GM23338 (cell line): ENCODE data around the gene GLI1. TPM values are rescaled to one million over a fixed set of nuclear protein-coding genes. Genes with fewer than 3 reads are reported as not detected.

Source experiments
- ATAC-seq: fragments of 200-7000 bp; cut with Tn5 transposase; 3 replicates; pipeline ENCODE4 v1.9.1; 2020
- DNase-seq: peaks from one replicate; pipeline ENCODE4 v3.0.0-alpha.2; 2015; ENCODE audit warnings: low spot score
- H2AFZ ChIP-seq: fragments of 200-600 bp; sonication (generic); 2 replicates; pipeline ENCODE4 v1.8.0; 2016; ENCODE audit warnings: antibody characterized with exemption, mild to moderate bottlenecking, moderate library complexity
- H3F3A ChIP-seq: fragments of 200-600 bp; sonication (generic); replicated peaks from 2 replicates; pipeline ENCODE4 v1.8.0; 2017; ENCODE audit warnings: antibody characterized with exemption, mixed run types, low read depth
- H3K27ac ChIP-seq: fragments of 200-600 bp; sonication (generic); 2 replicates; pipeline ENCODE4 v1.6.1; 2016; ENCODE audit warnings: low read depth
- H3K27me3 ChIP-seq: fragments of 200-600 bp; sonication (generic); 2 replicates; pipeline ENCODE4 v1.8.0; 2016; ENCODE audit warnings: mild to moderate bottlenecking, mixed run types, moderate library complexity; ENCODE audit not compliant: insufficient read depth
- H3K36me3 ChIP-seq: fragments of 200-600 bp; sonication (generic); 2 replicates; pipeline ENCODE4 v1.8.0; 2016; ENCODE audit warnings: mild to moderate bottlenecking; ENCODE audit not compliant: insufficient read depth
- H3K4me1 ChIP-seq: fragments of 200-600 bp; sonication (generic); 2 replicates; pipeline ENCODE4 v1.8.0; 2016; ENCODE audit warnings: mild to moderate bottlenecking, moderate library complexity; ENCODE audit not compliant: insufficient read depth
- H3K4me2 ChIP-seq: fragments of 200-600 bp; sonication (generic); 2 replicates; pipeline ENCODE4 v1.7.1; 2017; ENCODE audit warnings: mixed run types
- H3K4me3 ChIP-seq: fragments of 200-600 bp; sonication (generic); 2 replicates; pipeline ENCODE4 v1.6.1; 2016; ENCODE audit warnings: mixed run types
- H3K79me2 ChIP-seq: fragments of 200-600 bp; sonication (generic); replicated peaks from 2 replicates; pipeline ENCODE4 v1.8.0; 2017; ENCODE audit warnings: mild to moderate bottlenecking; ENCODE audit not compliant: insufficient read depth
- H3K9me2 ChIP-seq: fragments of 200-600 bp; sonication (generic); 2 replicates; pipeline ENCODE4 v1.8.0; 2017; ENCODE audit not compliant: insufficient read depth
- H4K20me1 ChIP-seq: fragments of 200-600 bp; sonication (generic); replicated peaks from 2 replicates; pipeline ENCODE4 v1.8.0; 2017; ENCODE audit warnings: mild to moderate bottlenecking; ENCODE audit not compliant: insufficient read depth
- H3K27ac Mint-ChIP-seq: 2 replicates; pipeline ENCODE4 v1.8.0; 2020; ENCODE audit warnings: inconsistent platforms, mild to moderate bottlenecking, moderate library complexity, mixed read lengths
- H3K27me3 Mint-ChIP-seq: 3 replicates; pipeline ENCODE4 v1.8.0; 2022; ENCODE audit warnings: low read depth, mild to moderate bottlenecking, moderate library complexity, mixed read lengths, inconsistent platforms; ENCODE audit not compliant: insufficient read depth, poor library complexity
- H3K36me3 Mint-ChIP-seq: 3 replicates; pipeline ENCODE4 v1.8.0; 2021; ENCODE audit warnings: low read depth, mild to moderate bottlenecking, inconsistent platforms, moderate library complexity, mixed read lengths
- H3K4me1 Mint-ChIP-seq: 3 replicates; pipeline ENCODE4 v1.8.0; 2020; ENCODE audit warnings: mild to moderate bottlenecking, inconsistent platforms, mixed read lengths
- H3K4me3 Mint-ChIP-seq: 3 replicates; pipeline ENCODE4 v1.8.0; 2021; ENCODE audit warnings: moderate library complexity, mild to moderate bottlenecking, inconsistent platforms, mixed read lengths
- H3K9me3 Mint-ChIP-seq: 3 replicates; pipeline ENCODE4 v1.8.0; 2020; ENCODE audit warnings: moderate library complexity, mild to moderate bottlenecking, inconsistent platforms, mixed read lengths
- CREB1 ChIP-seq: fragments of 250-450 bp; sonication (Bioruptor Pico); IDR thresholded peaks from 2 replicates; pipeline ENCODE4 v1.5.0; 2020; ENCODE audit warnings: low read depth, mild to moderate bottlenecking, moderate library complexity
- EZH2 ChIP-seq: fragments of 200-600 bp; sonication (generic); IDR thresholded peaks from one replicate; pipeline ENCODE4 v1.8.0; 2017; ENCODE audit warnings: antibody characterized with exemption, mild to moderate bottlenecking, low read depth; ENCODE audit not compliant: unreplicated experiment
- EZH2phosphoT487 ChIP-seq: fragments of 200-600 bp; sonication (generic); IDR thresholded peaks from one replicate; pipeline ENCODE4 v1.8.1; 2018; ENCODE audit warnings: antibody characterized with exemption; ENCODE audit not compliant: unreplicated experiment
- JUNB ChIP-seq: IDR thresholded peaks from one replicate; pipeline ENCODE4 v1.6.1; 2016; ENCODE audit warnings: antibody characterized with exemption; ENCODE audit not compliant: unreplicated experiment
- NANOG ChIP-seq: IDR thresholded peaks from 2 replicates; pipeline ENCODE4 v1.6.1; 2016; ENCODE audit warnings: antibody characterized with exemption, borderline replicate concordance
- POLR2AphosphoS5 ChIP-seq: IDR thresholded peaks from 2 replicates; pipeline ENCODE4 v1.6.1; 2016; ENCODE audit warnings: antibody characterized with exemption, low read depth
- ZNF331 ChIP-seq: fragments of 250-450 bp; sonication (Bioruptor Pico); IDR thresholded peaks from 2 replicates; pipeline ENCODE4 v1.5.0; 2020; ENCODE audit warnings: low read depth, mild to moderate bottlenecking, moderate library complexity
- ZNF462 ChIP-seq: fragments of 250-450 bp; sonication (Bioruptor Pico); IDR thresholded peaks from 2 replicates; pipeline ENCODE4 v1.5.0; 2020; ENCODE audit warnings: mild to moderate bottlenecking, moderate library complexity
- polyA plus RNA-seq: library from polyadenylated mRNA; unstranded; fragments of >200 nt; fragmentation: Nextera tagmentation; extraction: Ambion mirVana; gene quantifications from 2 replicates; pipeline ENCODE4 v1.2.1, GENCODE V29; 2016
- total RNA-seq: library from RNA; depleted of rRNA; stranded (reverse); fragments of >200 nt; shearing (Covaris generic); gene quantifications from 2 replicates; pipeline ENCODE4 v1.2.3, GENCODE V29; 2014
- TF ChIP-seq, protein P1 (sequence below): IDR thresholded peaks from 2 replicates; pipeline ENCODE4 v1.6.1; 2016; ENCODE audit warnings: antibody characterized with exemption

Gene GLI1
- total and polyA plus RNA-seq, 2 experiments from 2014 or later, result 5.6 to 18.1 TPM

GRCh38 chr12:57515408-57515933 is 55.9 kb downstream of the GLI1 start (continued):
- TF ChIP-seq, protein P1, sequence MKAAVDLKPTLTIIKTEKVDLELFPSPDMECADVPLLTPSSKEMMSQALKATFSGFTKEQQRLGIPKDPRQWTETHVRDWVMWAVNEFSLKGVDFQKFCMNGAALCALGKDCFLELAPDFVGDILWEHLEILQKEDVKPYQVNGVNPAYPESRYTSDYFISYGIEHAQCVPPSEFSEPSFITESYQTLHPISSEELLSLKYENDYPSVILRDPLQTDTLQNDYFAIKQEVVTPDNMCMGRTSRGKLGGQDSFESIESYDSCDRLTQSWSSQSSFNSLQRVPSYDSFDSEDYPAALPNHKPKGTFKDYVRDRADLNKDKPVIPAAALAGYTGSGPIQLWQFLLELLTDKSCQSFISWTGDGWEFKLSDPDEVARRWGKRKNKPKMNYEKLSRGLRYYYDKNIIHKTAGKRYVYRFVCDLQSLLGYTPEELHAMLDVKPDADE, result no peak
- TF ChIP-seq ZNF462 (CRISPR knock-in tag) (no peak), EZH2 (no peak), ZNF331 (CRISPR knock-in tag) (no peak), EZH2phosphoT487 (no peak)

DNA sequence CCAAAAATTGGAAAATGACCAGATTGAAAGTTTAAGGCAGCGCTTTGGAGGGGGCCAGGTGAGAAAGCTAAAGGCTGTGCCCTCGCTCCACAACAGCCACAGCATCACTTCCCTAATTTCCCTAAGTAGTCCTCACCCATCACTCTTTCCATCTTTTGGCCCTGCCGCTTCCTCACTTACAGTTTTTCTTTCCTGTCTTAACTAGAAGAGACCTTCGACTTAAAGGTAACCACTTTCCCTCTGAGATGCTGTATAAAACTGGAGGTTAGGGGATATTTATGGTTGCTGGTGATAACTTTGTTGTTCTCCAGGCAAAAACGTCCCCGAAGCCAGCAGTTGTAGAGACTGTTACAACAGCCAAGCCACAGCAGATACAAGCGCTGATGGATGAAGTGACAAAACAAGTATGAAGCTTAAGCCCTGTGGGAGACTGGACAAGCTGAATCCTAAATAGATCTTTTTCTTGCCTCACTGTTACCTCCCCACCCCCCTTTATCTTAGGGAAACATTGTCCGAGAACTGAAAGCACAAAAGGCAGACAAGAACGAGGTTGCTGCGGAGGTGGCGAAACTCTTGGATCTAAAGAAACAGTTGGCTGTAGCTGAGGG is 56.5 kb downstream of the GLI1 start:
- H3K4me3 ChIP-seq, result no peak overlapping the region
- no peak for DNase-seq
- TF ChIP-seq CREB1 (CRISPR knock-in tag) (no peak), POLR2AphosphoS5 (peak; percentile 21; the same call in 1 of the 2 replicates), JUNB (no peak), NANOG (no peak), EZH2phosphoT487 (no peak)
- H3K79me2 ChIP-seq, result peaks cover 26% of the 10 kb centered on the region
- H3K9me3 Mint-ChIP-seq, result no peaks in the 10 kb centered on the region
- peaks cover 66% of the 10 kb centered on the region for H3K36me3 ChIP-seq
- H3K36me3 Mint-ChIP-seq, result peaks cover 86% of the 10 kb centered on the region
- no peak for ATAC-seq
- peaks cover 51% of the 10 kb centered on the region for H4K20me1 ChIP-seq
- H3K27ac ChIP-seq, result no peak overlapping the region; the same call in 1 of the 2 replicates
- no peak overlapping the region for H3K27ac Mint-ChIP-seq
- peaks cover 22% of the 10 kb centered on the region for H3K4me1 Mint-ChIP-seq
- peaks cover 18% of the 10 kb centered on the region for H3K4me1 ChIP-seq
- H3K4me2 ChIP-seq, result no peak overlapping the region
- no peaks in the 10 kb centered on the region for H3K27me3 ChIP-seq
- no peak overlapping the region for H2AFZ ChIP-seq
- no peak overlapping the region for H3K4me3 Mint-ChIP-seq
- H3F3A ChIP-seq, result peaks cover 81% of the 10 kb centered on the region
- H3K27me3 Mint-ChIP-seq, result peaks cover 27% of the 10 kb centered on the region
- no peaks in the 10 kb centered on the region for H3K9me2 ChIP-seq
